NCI-H1436 (cell line): ENCODE data around the gene UBE2F.
"Not testable (repeated sequence)": the region's sequence is repeated elsewhere in the genome, so short reads cannot be mapped to it uniquely, and the experiment has no call there.

Experiments used
- DNase-seq: peaks from one replicate; lab custom pipeline; 2025; lab: John Stamatoyannopoulos, UW

Gene UBE2F

GRCh38 chr2:238019962-238020361 lies 53.1 kb downstream of the UBE2F start:
- DNase-seq: no peak

GRCh38 chr2:238020816-238021215 lies 54.0 kb downstream of the UBE2F start:
- no peak for DNase-seq

GRCh38 chr2:238021327-238021726 lies 54.5 kb downstream of the UBE2F start:
- DNase-seq: no peak

- DNase-seq: no peak
Measured at GRCh38 chr2:238022594-238023157, 55.9 kb downstream of the UBE2F start.

- DNase-seq: no peak
Measured at GRCh38 chr2:238023608-238024007, 56.8 kb downstream of the UBE2F start.

GRCh38 chr2:238024986-238025385 lies 58.2 kb downstream of the UBE2F start:
- DNase-seq: no peak

GRCh38 chr2:238025741-238026360 lies 59.0 kb downstream of the UBE2F start:
- no peak for DNase-seq

- no peak for DNase-seq
Measured at GRCh38 chr2:238027058-238027457, 60.2 kb downstream of the UBE2F start.

- DNase-seq: no peak
Measured at GRCh38 chr2:238027591-238028415, 61.0 kb downstream of the UBE2F start.

- no peak for DNase-seq
Measured at GRCh38 chr2:238029853-238030252, 63.0 kb downstream of the UBE2F start.

- DNase-seq: no peak
Measured at GRCh38 chr2:238030422-238031155, 63.8 kb downstream of the UBE2F start.

- DNase-seq: no peak
Measured at GRCh38 chr2:238031751-238032150, 64.9 kb downstream of the UBE2F start.

- no peak for DNase-seq
Measured at GRCh38 chr2:238032755-238033337, 66.0 kb downstream of the UBE2F start.

- DNase-seq: not testable (repeated sequence)
Measured at GRCh38 chr2:238033991-238034390, 67.2 kb downstream of the UBE2F start.

GRCh38 chr2:238038203-238038602 lies 71.4 kb downstream of the UBE2F start:
- DNase-seq: no peak

- no peak for DNase-seq
Measured at GRCh38 chr2:238039151-238039550, 72.3 kb downstream of the UBE2F start.

- no peak for DNase-seq
Measured at GRCh38 chr2:238039985-238040384, 73.2 kb downstream of the UBE2F start.

- no peak for DNase-seq
Measured at GRCh38 chr2:238040918-238041317, 74.1 kb downstream of the UBE2F start.

- no peak for DNase-seq
Measured at GRCh38 chr2:238042090-238042489, 75.3 kb downstream of the UBE2F start.

GRCh38 chr2:238042849-238043584 lies 76.2 kb downstream of the UBE2F start:
- no peak for DNase-seq

GRCh38 chr2:238043851-238044250 lies 77.0 kb downstream of the UBE2F start:
- no peak for DNase-seq
